ENCODE data around the gene PLPP2. TPM values are rescaled to one million over a fixed set of nuclear protein-coding genes. Genes with fewer than 3 reads are reported as not detected.

Gene PLPP2
- total RNA-seq, 5 donors from 2014 or later (not counting 1 experiment from before 2014, with no cell fraction given), result 0.23 to 2.3 (median 1.1) TPM

DNA sequence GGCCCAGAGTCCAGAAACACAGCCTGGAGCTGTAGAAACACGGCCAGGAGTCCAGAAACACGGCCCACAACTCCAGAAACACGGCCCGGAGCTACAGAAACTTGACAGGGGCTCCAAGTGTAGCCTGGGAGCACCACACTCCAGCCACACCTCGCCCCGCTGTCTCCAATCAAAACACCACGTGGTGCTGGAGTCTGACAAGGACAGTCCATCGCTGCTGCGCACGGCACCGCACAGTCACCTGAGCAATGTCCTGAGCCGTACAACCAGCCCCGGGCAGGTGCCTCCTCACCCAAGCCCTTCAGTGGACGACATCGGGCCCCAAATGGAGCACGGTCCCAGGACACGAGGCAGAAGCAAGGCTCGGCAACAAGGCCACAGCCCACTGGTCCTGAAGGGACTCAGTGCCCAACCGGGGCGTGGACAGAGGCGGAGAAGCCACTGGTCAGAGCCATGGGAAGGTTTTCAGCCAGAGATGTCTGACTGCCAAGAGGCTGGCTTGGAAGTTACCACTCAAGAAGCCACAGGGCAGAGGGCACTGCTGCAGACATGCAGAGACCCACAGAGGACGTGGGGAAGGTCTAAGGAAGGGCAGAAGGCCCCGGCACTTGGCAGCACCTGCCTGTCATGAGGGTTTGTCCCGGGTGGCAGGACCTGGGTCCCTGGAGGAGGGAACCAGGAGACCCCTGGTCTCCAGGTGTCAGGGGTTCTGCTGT, 19.7 kb upstream of the PLPP2 start:
- Mint-ChIP-seq H3K27me3 (no peaks in the 10 kb centered on the region), H3K4me1 (peaks cover 0 to 4% (median 0%) of the 10 kb centered on the region in 3 donors), H3K27ac (no peak overlapping the region), H3K4me3 (no peak overlapping the region), H3K9me3 (no peaks in the 10 kb centered on the region), H3K36me3 (peaks cover 42% of the 10 kb centered on the region)
- no peaks in the 10 kb centered on the region for H3K27me3 ChIP-seq (replicated peaks in 1 of 2; ENCODE audit: control insufficient read depth in 2 of 2, extremely low read depth in 1 of 2, insufficient read depth in 2 of 2, low read length in 1 of 2)
- no peak overlapping the region for H3K27ac ChIP-seq (ENCODE audit: low read length)
- ATAC-seq (replicated peaks in 1 of 4) (no peak), DNase-seq (no peak)
- H3K4me1 ChIP-seq (ENCODE audit: control insufficient read depth in 1 of 2, extremely low read depth in 1 of 2, insufficient read depth in 2 of 2, low read length in 2 of 2), result no peaks in the 10 kb centered on the region
- 98% methylated on average over 24 of the region's 24 CpGs for whole genome bisulfite sequencing (ENCODE audit: insufficient coverage)
- H3K36me3 ChIP-seq (ENCODE audit: control insufficient read depth in 2 of 2, extremely low read depth in 1 of 2, insufficient read depth in 1 of 2, low read length in 1 of 2), result peaks cover 37 to 56% of the 10 kb centered on the region in 2 donors
- POLR2A ChIA-PET, result no interaction called here
- H3K9me3 ChIP-seq, result no peaks in the 10 kb centered on the region
- no peak overlapping the region for H3K4me3 ChIP-seq (ENCODE audit: control insufficient read depth in 1 of 2, extremely low read depth in 1 of 2, low read length in 1 of 2)
- CTCF ChIA-PET, result no interaction called here

DNA sequence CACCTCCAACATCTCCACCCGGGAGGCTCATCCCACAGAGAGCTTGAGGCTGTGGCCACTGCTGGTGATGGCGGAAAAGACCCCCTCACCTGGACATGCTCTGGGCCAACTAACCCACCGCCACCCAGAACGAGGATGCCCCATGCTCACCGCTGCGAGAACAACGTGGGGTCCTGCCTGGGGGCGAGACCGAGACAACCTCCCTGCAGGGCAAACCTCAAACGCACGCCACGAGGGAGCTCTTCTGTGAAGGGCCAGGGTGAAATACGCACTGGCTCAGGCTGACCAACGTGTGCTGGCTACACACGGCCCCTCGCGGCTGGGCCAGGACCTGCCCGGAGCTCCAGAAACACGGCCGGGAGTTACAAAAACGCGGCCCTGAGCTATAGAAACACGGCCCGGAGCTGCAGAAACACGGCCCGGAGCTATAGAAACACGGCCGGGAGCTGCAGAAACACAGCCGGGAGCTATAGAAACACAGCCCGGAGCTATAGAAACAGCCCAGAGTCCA, 19.0 kb upstream of the PLPP2 start:
- Mint-ChIP-seq H3K4me1 (no peaks in the 10 kb centered on the region), H3K36me3 (peaks cover 42% of the 10 kb centered on the region), H3K27ac (no peak overlapping the region), H3K9me3 (no peaks in the 10 kb centered on the region), H3K27me3 (no peaks in the 10 kb centered on the region), H3K4me3 (no peak overlapping the region)
- no peak overlapping the region for H3K4me3 ChIP-seq (ENCODE audit: control insufficient read depth in 1 of 2, extremely low read depth in 1 of 2, low read length in 1 of 2)
- no peak overlapping the region for H3K27ac ChIP-seq (ENCODE audit: low read length)
- no peaks in the 10 kb centered on the region for H3K9me3 ChIP-seq
- WGBS (ENCODE audit: insufficient coverage), result 93% methylated on average over 30 of the region's 30 CpGs
- DNase-seq, result no peak
- peaks cover 36 to 54% of the 10 kb centered on the region in 2 donors for H3K36me3 ChIP-seq (ENCODE audit: control insufficient read depth in 2 of 2, extremely low read depth in 1 of 2, insufficient read depth in 1 of 2, low read length in 1 of 2)
- ATAC-seq (replicated peaks in 1 of 4), result no peak
- POLR2A ChIA-PET, result no interaction called here
- CTCF ChIA-PET, result no interaction called here
- H3K4me1 ChIP-seq (ENCODE audit: control insufficient read depth in 1 of 2, extremely low read depth in 1 of 2, insufficient read depth in 2 of 2, low read length in 2 of 2), result no peaks in the 10 kb centered on the region
- H3K27me3 ChIP-seq (replicated peaks in 1 of 2; ENCODE audit: control insufficient read depth in 2 of 2, extremely low read depth in 1 of 2, insufficient read depth in 2 of 2, low read length in 1 of 2), result no peaks in the 10 kb centered on the region

DNA sequence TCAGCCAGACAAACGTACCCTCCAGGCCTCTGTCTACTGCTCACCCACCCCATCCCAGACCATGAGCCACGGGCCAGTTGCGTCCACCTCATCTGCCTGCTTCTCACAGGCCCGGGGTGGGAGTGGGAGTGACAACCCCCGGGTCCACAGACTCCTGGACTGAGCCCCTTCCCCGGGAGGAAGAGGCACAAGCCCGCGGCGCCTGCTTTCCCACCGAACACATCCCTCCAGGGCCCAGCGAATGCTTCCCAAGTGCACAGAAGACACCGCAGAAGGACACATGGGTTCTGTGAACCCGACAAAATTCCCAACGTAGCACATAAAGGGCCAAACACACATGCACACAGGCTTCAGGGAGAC, 18.0 kb upstream of the PLPP2 start:
- ATAC-seq (replicated peaks in 1 of 4) (no peak), DNase-seq (no peak)
- ChIA-PET CTCF (no interaction called here), POLR2A (no interaction called here)
- H3K36me3 ChIP-seq (ENCODE audit: control insufficient read depth in 2 of 2, extremely low read depth in 1 of 2, insufficient read depth in 1 of 2, low read length in 1 of 2), result peaks cover 33 to 49% of the 10 kb centered on the region in 2 donors
- Mint-ChIP-seq H3K27me3 (no peaks in the 10 kb centered on the region), H3K36me3 (peaks cover 39% of the 10 kb centered on the region), H3K27ac (no peak overlapping the region), H3K4me1 (peaks cover 0 to 3% (median 0%) of the 10 kb centered on the region in 3 donors), H3K9me3 (no peaks in the 10 kb centered on the region), H3K4me3 (no peak overlapping the region)
- H3K27ac ChIP-seq (ENCODE audit: low read length), result no peak overlapping the region
- no peaks in the 10 kb centered on the region for H3K4me1 ChIP-seq (ENCODE audit: control insufficient read depth in 1 of 2, extremely low read depth in 1 of 2, insufficient read depth in 2 of 2, low read length in 2 of 2)
- H3K27me3 ChIP-seq (replicated peaks in 1 of 2; ENCODE audit: control insufficient read depth in 2 of 2, extremely low read depth in 1 of 2, insufficient read depth in 2 of 2, low read length in 1 of 2), result no peaks in the 10 kb centered on the region
- no peak overlapping the region for H3K4me3 ChIP-seq (ENCODE audit: control insufficient read depth in 1 of 2, extremely low read depth in 1 of 2, low read length in 1 of 2)
- 98% methylated on average over 9 of the region's 14 CpGs for WGBS (ENCODE audit: insufficient coverage)
- H3K9me3 ChIP-seq, result no peaks in the 10 kb centered on the region

DNA sequence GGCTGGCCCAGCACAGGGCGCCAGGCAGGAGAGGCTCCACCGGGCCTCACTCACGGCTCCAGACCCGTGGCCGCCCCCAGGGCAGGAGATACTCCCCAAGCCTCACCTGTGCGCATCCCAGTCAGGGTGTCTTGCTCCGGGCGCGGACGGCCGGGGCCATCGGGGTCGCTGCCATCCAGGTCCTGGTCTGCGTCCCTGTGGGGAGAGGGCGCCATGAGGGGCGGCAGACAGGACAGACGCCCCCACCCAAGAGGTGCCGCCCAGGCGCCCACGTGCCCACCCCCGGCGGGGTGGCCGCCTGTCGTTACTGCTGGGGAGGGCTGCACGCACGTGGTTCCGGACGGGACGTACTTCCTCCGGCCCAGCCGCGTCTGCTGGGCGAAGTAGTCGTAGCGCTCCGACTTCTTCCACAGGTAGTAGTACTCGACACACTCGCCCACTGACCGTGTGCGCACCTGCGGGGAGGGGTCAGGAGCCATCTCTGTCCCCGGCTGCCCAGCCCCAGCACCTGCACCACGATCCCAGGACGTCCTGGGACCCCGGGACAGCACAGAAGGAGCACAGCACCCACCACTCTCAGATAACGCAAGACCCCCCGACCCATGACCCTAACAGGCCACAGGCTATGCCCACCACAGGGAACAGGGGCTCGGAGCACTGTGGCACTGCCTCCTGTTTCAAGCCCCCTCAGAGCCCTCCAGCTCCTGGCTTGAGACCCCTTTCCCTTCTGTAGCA, 17.4 kb upstream of the PLPP2 start:
- CTCF ChIA-PET, result no interaction called here
- H3K27me3 ChIP-seq (replicated peaks in 1 of 2; ENCODE audit: control insufficient read depth in 2 of 2, extremely low read depth in 1 of 2, insufficient read depth in 2 of 2, low read length in 1 of 2), result no peaks in the 10 kb centered on the region
- Mint-ChIP-seq H3K9me3 (no peaks in the 10 kb centered on the region), H3K27ac (no peak overlapping the region), H3K4me1 (peaks cover 0 to 3% (median 0%) of the 10 kb centered on the region in 3 donors), H3K4me3 (no peak overlapping the region), H3K27me3 (no peaks in the 10 kb centered on the region), H3K36me3 (peaks cover 35% of the 10 kb centered on the region)
- H3K4me3 ChIP-seq (ENCODE audit: control insufficient read depth in 1 of 2, extremely low read depth in 1 of 2, low read length in 1 of 2), result no peak overlapping the region
- DNase-seq (no peak), ATAC-seq (replicated peaks in 1 of 4) (no peak)
- no peaks in the 10 kb centered on the region for H3K4me1 ChIP-seq (ENCODE audit: control insufficient read depth in 1 of 2, extremely low read depth in 1 of 2, insufficient read depth in 2 of 2, low read length in 2 of 2)
- peaks cover 28 to 44% of the 10 kb centered on the region in 2 donors for H3K36me3 ChIP-seq (ENCODE audit: control insufficient read depth in 2 of 2, extremely low read depth in 1 of 2, insufficient read depth in 1 of 2, low read length in 1 of 2)
- H3K27ac ChIP-seq (ENCODE audit: low read length), result no peak overlapping the region
- POLR2A ChIA-PET, result no interaction called here
- 94% methylated on average over 47 of the region's 48 CpGs for WGBS (ENCODE audit: insufficient coverage)
- no peaks in the 10 kb centered on the region for H3K9me3 ChIP-seq

DNA sequence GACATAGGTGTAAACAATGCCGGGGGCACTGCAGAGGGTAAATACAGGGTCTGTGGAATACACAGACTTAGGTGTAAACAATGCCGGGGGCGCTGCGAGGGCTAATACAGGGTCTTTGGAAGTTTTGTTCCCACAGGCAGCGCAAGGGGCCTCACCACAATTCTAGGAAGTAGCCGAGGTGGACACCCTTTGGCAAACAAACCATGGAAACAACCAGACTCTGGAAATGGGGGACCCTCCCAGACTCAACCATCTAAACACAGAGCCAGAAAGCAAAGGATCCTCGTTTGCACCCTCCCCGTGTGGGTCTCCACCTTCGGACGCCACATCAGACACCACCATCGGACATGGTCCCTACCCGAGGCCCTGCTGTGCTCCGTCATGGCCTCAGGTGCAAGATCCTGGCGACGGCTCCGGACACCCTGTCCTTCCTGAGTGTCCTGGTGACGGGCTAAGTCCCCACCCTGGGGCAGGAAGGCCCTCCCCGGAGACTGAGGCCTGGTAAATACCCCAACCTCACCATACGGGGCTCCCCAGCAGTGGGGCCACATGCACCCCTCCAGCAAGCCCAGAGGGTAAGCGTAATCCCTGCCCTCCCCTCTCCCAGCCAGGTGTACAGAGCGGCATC, 16.7 kb upstream of the PLPP2 start:
- ChIA-PET POLR2A (no interaction called here), CTCF (no interaction called here)
- WGBS (ENCODE audit: insufficient coverage), result 95% methylated on average over 15 of the region's 21 CpGs
- H3K27ac ChIP-seq (ENCODE audit: low read length), result no peak overlapping the region
- Mint-ChIP-seq H3K4me3 (no peak overlapping the region), H3K4me1 (peaks cover 0 to 3% (median 0%) of the 10 kb centered on the region in 3 donors), H3K36me3 (peaks cover 35% of the 10 kb centered on the region), H3K27ac (no peak overlapping the region), H3K9me3 (no peaks in the 10 kb centered on the region), H3K27me3 (no peaks in the 10 kb centered on the region)
- H3K36me3 ChIP-seq (ENCODE audit: control insufficient read depth in 2 of 2, extremely low read depth in 1 of 2, insufficient read depth in 1 of 2, low read length in 1 of 2), result peaks cover 24 to 39% of the 10 kb centered on the region in 2 donors
- DNase-seq, result no peak
- no peak for ATAC-seq (replicated peaks in 1 of 4)
- no peaks in the 10 kb centered on the region for H3K4me1 ChIP-seq (ENCODE audit: control insufficient read depth in 1 of 2, extremely low read depth in 1 of 2, insufficient read depth in 2 of 2, low read length in 2 of 2)
- no peak overlapping the region for H3K4me3 ChIP-seq (ENCODE audit: control insufficient read depth in 1 of 2, extremely low read depth in 1 of 2, low read length in 1 of 2)
- H3K27me3 ChIP-seq (replicated peaks in 1 of 2; ENCODE audit: control insufficient read depth in 2 of 2, extremely low read depth in 1 of 2, insufficient read depth in 2 of 2, low read length in 1 of 2), result no peaks in the 10 kb centered on the region
- H3K9me3 ChIP-seq, result no peaks in the 10 kb centered on the region

DNA sequence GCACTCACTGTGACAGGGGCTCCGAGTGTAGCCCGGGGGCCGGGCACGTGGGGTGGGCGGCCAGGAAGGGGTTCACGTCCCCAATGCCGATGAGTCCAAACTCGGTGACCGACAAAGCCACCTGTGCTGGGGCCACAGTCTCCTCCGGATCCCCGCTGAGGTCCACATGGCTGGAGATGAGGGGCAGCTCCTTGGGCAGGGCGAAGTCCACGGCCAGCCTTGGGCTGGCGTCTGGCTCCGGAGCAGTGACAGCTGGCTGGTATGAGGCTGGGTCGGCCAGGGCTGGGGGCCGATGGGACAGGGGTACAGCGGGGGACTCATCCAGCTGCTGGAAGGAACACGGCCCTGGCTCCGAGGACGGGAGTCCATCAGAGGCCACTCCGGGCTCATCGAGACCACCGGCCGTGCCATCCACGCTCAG, 15.9 kb upstream of the PLPP2 start:
- ChIA-PET CTCF (no interaction called here), POLR2A (no interaction called here)
- Histone ChIP-seq H3K27me3 (replicated peaks in 1 of 2; ENCODE audit: control insufficient read depth in 2 of 2, extremely low read depth in 1 of 2, insufficient read depth in 2 of 2, low read length in 1 of 2) (no peaks in the 10 kb centered on the region), H3K27ac (ENCODE audit: low read length) (no peak overlapping the region), H3K4me1 (ENCODE audit: control insufficient read depth in 1 of 2, extremely low read depth in 1 of 2, insufficient read depth in 2 of 2, low read length in 2 of 2) (no peaks in the 10 kb centered on the region), H3K4me3 (ENCODE audit: control insufficient read depth in 1 of 2, extremely low read depth in 1 of 2, low read length in 1 of 2) (no peak overlapping the region), H3K36me3 (ENCODE audit: control insufficient read depth in 2 of 2, extremely low read depth in 1 of 2, insufficient read depth in 1 of 2, low read length in 1 of 2) (peaks cover 24 to 39% of the 10 kb centered on the region in 2 donors), H3K9me3 (no peaks in the 10 kb centered on the region)
- Mint-ChIP-seq H3K4me1 (peaks cover 0 to 3% (median 0%) of the 10 kb centered on the region in 3 donors), H3K27me3 (no peaks in the 10 kb centered on the region), H3K9me3 (no peaks in the 10 kb centered on the region), H3K27ac (no peak overlapping the region), H3K36me3 (peaks cover 35% of the 10 kb centered on the region), H3K4me3 (no peak overlapping the region)
- DNase-seq, result no peak
- ATAC-seq (replicated peaks in 1 of 4), result no peak
- 97% methylated on average over 26 of the region's 26 CpGs for WGBS (ENCODE audit: insufficient coverage)
